Caki2 (cell line): ENCODE measurements around the gene NTM. TPM values are rescaled to one million over a fixed set of nuclear protein-coding genes. Genes with fewer than 3 reads are reported as not detected.

Experiments used
- DNase-seq: peaks from one replicate; pipeline ENCODE4 v3.0.0-alpha.2; 2015; ENCODE audit warnings: low read depth
- in situ Hi-C: cut with HindIII; loops from 2 replicates; pipeline ENCODE4 v1.10.0; 2016; ENCODE audit warnings: low sequenced_read_pairs, low pct_unique_long_range_greater_than_20kb, mixed read lengths
- total RNA-seq: library from RNA; depleted of rRNA; stranded (reverse); fragments of >200 nt; shearing (Covaris generic); gene quantifications from 2 replicates; pipeline ENCODE4 v1.2.3, GENCODE V29; 2014; ENCODE audit warnings: low replicate concordance

The NTM gene
- total RNA-seq, 1 experiment from 2014 or later: not detected

DNA sequence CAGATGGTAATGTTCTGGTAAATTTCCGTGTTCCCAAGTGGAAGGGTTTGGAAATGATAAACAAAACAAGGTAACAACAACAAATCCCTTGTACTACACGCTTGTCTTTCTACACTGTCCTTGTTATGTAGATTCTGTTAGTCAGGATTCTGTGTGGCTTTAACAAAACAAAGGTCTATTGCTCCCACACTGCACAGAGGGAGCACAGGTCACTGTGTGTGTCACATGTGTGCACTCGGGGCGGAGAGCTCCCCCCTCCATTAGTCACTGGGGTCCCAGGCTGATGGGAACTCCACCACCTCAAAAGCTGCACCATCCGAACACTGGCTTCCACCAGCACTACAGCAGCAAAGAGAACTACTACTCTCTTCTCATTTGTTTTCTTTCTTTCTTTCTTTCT, 227.9 kb downstream of the NTM start:
- DNase-seq: no peak
- in situ Hi-C loops: no loop called here

DNA sequence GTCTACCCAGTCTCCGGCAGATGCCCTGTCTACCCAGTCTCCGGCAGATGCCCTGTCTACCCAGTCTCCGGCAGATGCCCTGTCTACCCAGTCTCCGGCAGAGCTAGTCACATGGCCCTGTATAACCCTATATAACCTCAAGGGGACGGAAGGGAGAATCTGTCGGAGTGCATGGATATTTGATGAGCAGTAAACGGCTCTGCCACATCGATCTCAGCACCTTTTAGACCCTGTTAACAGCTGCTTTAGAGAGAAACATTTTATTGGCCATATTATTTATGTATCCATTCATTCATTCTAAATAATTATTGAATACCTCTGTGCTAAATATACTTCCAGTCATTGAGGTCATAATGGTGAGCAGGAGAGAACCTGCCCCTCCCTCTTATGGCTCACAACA, 228.9 kb downstream of the NTM start:
- in situ Hi-C loops: no loop called here
- DNase-seq: no peak

DNA sequence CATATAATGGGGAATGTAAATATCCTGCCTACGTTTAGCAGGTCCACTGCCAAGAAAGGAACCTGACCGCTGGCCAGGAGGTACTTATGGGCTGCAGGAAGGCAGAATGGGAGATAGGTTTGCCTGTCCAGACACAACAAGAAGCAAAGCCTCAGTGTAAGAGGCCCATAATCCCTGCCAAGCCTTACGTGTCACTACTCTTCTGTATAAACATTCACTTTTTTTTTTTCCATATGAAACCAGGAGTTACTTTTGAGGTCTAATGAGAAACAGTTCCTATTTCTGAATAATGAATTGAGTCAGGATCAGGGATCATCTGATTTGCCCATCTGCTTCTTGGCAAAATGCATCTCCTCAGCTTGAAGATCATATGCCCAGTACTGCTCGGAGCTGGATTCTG, 230.2 kb downstream of the NTM start:
- DNase-seq: no peak
- in situ Hi-C loops: no loop called here

DNA sequence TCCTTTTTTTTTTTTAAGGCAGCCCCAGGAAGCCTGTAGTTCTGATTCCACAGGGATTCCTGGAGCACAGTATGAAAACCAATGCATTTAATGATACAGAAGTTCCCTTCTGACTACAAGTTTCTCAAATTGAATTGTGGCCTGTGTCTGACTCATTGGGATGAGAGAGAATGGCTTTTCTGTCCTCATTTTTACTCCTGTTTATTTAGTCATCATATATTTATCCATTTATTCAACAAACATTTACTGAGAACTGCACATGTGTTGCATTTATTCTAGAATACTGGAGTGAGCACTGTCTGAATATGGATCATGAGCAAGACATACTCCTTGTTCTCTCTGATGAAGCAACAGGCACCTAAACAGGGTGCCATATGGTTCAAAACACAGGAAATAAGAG, 231.2 kb downstream of the NTM start:
- in situ Hi-C loops: no loop called here
- no peak for DNase-seq

DNA sequence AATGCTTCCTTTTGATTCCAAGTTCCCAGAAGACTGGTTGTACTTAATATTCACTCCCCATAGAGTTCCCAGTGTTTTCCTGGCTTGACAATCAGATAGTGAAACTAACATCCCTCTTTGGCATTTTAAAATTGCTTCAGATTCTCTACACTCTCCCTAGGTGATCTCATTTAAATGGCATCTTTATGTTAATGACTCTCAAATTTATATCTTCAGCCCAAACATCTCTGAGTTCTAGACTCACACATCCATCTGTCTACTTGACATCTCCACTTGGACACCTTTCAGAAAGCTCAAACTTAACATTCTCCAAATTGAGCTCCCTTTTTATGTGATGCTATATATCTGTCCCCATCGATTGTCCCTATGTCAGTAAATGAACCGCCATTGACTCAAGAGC, 232.0 kb downstream of the NTM start:
- no peak for DNase-seq
- in situ Hi-C loops: no loop called here

DNA sequence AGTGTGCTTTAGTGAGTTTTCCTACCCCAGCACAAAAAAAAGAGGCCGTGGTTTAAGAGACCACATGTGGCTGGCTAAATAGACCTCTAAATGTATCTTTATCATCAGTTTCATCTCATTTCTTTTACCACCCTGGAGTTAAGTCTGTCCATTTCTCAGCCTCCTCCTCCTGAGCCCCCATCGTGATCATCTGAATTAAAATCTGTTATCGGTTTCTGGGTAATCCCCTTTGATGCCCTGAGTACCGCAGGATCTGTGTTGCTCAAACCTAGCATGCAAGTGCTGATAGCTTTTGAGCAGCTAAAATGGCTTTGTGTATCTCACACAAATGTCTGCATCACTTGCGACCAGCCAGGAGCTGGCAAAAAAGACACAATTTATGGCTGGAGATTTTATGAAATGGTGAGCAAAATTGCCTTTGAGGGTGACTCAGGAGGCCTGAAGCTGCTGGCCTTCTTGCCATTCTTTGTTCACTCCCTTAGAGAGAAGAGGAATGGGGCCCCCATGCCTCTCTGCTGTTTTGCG, 236.5 kb downstream of the NTM start:
- in situ Hi-C loops: no loop called here
- DNase-seq: no peak

DNA sequence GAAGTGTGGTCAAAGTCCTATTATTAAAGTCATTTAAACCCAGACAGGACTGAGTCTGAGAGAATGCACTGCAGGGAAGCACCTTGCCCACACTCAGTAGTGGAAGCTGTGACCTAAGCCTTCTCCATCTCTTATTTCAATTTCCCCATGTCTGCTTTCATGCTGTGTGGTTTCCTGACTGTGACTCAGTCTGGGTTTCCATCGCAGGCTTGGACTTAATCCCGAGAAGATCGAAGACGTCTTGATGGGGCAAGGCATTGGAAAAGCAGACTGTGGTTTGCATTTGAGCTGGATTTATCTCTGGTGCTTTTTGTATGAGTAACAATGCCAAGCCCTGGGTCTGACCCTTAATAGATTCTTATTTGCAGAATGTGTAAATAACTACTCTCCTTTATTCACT, 238.9 kb downstream of the NTM start:
- in situ Hi-C loops: no loop called here

DNA sequence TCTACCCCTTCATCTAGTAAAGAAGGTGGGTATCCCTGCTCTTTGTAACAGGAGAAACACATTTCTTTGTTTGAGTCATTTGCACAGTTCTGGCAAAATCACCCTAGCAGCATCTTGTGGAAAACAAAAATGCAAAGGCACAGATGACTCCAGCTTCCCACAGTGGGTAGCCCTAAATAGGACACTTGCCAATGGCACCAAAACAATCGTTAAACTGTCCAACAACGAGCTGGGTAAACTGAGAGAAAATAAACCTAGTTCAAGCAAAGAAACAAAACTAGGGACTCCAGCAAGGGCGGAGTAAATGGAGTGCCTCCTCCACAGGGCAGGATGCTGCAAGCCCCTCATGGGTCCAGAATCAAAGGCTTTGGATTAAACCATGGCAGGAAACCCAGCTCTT, 239.5 kb downstream of the NTM start:
- in situ Hi-C loops: no loop called here
- DNase-seq: no peak

More for the DNA sequence above, 238.9 kb downstream of the NTM start:
- no peak for DNase-seq

DNA sequence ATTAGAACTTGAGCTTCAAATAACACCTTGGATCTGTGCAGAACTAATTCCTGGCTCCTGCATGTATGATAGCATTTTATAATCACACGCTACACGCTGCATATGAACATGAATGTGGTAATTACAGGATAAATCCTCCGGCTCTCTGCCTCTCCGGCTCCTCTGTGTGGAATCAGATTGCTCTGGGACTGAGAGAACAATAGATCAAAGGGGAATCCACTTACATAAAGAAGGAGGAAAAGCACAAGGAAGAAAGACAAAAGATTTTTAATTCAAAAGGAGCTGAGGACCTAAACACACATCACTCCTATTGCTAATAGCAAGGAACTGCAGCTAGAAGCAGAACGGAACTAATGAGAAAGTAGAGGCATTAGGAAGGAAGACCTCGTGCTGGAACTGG, 240.9 kb downstream of the NTM start:
- in situ Hi-C loops: no loop called here
- DNase-seq: no peak

DNA sequence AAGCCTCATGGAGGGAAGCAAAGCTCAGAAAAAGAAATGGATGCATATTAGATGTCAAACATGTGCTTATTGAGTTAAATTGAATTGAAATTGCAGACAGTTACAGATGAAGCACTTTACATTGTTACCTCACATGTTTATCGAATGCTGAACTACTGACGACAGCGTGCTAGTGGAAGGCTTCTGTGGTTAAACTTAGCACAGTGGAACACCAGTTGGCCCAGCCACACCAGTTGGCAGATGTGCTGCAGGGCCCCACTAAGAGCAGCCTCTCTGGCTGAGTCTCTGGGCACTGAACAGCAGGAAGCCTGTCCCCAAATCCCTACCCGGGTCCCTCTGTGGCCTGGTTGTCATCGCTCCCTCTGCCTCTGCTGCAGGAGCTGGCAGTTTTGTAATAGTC, 242.1 kb downstream of the NTM start:
- no peak for DNase-seq
- in situ Hi-C loops: no loop called here

DNA sequence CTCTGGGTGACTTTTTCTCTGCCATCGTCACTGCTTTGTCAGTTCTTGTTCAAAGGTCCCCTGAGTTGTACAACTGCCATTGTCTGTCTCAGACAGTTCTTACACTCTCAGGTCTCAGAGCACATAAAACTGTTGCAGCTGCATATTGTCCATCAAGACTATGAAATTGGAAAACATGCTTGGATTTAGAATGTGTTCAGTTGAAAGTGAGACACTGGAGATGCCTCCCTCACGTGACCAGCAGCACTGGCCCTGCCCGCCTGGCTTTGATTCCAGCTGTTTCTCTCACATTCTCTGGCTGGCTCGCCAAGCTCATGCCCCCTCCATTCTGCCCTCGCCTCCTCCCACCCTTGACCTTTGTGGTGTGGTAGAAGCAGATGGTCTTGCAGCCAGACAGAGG, 244.2 kb downstream of the NTM start:
- in situ Hi-C loops: no loop called here
- no peak for DNase-seq

DNA sequence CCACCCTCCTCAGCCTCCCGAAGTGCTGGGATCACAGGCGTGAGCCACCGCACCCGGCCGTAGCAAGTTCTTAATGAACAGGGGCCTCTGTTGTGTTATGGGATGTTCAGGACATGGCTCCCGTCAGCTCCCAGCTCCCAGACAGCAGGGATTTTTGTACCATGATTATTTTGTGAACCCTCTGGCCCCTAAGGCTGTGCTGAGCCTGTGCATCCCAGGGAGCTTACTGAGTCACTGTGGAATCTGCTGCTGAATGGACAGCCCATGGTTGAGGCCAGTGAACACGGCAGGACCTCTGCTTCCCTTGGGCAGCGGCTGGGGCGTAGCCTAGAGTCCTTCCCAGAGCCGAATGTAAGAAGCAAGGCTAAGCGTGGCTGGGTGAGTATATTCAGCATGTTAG, 245.2 kb downstream of the NTM start:
- in situ Hi-C loops: no loop called here
- DNase-seq: no peak

DNA sequence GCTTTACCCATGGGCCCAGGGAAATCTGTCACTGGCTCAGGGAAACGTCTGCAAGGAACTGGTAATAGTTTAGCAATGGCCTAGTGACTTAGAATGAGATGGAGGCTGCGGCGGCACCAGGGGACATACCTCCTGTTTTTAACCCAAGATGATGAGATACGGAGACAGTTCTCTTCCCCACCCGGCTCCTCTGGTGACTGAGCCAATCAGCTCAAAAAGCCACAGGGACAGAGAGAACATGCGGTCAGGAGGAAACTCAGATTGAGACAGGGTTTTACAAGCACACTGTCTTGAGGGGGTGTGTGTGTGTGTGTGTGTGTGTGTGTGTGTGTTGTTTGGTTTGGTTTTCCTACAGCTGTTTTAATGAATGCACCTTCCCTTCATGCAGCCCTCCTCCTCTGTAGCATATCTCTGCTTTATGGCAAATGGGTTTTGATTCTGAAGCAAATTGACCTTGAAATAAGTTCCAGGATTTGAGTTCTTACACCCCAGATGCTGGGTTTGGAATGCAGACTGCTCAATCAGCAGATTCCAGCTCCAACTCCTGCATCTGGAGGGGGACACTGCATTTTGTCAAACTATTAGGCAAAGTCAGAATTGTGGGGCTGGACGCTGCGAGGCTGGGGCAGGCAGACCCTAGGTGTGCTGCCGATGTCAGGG, 246.2 kb downstream of the NTM start:
- in situ Hi-C loops: no loop called here

DNA sequence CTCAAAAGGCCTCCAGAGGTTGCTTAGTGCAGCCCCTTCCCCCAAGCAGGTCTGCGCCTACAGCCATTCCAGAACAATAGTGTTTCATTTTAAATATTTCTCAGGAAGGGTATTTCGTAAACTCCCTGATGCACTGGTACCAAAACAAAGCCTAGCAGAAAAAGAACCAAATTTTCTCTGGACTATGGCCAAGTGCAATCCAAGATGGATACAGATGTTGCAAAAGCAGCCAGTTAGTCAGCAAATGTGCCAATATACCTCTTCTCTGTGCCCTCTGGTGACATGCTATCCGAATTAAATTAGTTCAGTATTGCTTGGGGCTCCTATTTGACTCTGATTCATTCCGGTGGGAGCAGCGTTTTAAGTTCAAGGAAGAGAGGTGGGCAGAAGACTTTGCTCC, 247.8 kb downstream of the NTM start:
- in situ Hi-C loops: no loop called here
- no peak for DNase-seq

More for the DNA sequence above, 246.2 kb downstream of the NTM start:
- DNase-seq: no peak

DNA sequence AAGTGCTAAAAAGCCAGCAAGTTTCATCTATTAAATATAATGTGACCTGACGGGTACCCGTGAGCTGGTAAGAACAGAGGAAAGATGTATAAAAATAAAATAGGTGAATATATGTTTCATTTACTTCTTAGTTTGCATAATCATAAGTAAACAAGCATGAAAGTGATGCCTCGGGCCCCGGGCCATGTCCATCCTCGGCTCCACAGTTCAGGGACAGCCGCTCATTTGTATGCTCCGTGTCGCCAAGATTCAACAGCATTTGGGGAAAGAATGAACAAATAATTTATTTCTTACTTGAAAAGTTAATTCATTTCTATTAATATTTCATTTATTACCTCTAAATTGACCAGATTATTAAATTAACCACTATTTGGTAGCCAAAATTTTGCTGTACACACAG, 251.8 kb downstream of the NTM start:
- in situ Hi-C loops: no loop called here
- DNase-seq: no peak

DNA sequence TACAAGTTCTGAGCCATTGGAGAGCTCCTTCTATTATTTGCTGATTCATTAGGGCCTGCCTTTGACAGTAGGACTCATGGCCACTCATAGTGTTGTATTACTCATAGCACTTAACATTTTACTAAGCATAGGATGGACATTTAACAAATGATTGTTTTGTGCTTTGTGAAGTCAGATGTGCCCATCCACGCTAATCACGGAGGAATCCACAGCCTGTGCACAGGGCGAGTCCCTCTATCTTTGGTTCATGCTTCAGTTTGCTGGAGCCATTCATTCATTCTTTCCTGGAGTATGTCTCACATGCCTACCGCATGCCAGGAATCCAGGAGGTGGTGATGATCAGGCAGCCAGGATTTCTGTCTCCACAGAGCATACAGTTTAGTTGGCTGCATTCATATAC, 254.1 kb downstream of the NTM start:
- in situ Hi-C loops: no loop called here
- no peak for DNase-seq

DNA sequence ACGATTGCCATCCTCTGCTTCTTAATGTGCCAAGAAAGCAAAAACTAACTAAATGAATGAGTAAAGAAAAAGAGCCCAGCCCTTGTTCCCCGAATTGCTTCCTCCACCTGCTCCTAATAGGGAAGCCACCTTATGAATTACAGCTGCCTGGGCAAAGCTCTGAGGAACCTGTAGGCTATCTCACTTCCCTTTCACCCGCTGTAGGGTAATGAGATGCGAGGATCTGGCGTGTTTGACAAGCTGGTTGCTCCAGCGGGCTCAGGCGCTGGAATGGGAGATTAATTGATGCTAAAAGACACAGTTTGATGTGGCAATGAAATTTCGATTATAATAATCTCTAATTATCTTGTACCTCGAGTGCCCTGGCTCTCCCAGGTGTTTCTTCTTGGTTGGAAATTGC, 256.4 kb downstream of the NTM start:
- in situ Hi-C loops: no loop called here
- DNase-seq: no peak

DNA sequence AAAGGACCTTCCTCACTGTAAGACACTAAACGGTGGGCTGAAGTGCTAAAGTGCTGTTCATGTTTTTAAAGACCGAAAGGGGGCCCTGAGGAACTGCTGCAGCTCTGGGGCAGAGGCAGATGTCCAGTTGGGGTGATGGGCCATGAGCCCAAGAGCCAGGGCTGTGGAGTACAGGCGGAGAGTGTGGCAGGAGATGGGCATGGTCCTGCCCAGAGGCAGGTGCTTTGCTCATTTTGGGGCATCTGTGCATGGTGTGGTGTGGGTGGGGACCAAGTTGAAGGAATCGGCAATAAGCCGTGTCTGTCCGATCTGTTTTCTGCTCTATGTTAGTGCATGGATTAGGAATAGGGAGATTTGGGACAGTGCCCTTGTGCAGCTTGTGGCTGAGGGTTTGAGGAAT, 258.3 kb downstream of the NTM start:
- in situ Hi-C loops: no loop called here

DNA sequence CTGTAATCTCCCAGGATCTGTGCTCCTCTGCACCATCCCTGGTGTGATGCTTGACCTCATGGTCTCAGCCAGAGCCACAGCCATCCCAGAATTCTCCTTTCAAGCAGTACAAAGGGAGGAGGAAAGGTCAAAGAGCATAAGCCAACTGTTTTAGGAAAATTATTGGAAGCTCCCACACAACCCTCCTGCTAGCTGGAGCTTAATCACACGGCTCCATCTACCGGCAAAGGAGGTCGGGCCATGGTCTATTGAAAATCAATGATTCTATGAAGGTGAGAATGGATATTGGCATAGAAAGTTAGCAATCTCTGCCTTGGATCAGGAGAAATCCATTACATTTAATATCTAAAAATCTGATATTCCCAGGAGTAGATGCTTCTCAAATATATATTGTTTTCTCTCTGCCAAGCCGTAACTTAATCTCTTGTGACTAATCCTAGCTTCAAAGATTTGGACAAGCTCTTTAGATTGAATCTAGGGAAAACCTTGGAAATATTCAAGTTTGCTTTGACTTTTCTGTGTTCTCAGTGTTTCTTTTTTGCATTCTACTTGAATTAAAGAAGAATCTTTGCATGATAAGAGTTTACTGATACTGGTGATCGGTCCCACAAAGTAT, 259.6 kb downstream of the NTM start:
- no peak for DNase-seq
- in situ Hi-C loops: no loop called here

More for the DNA sequence above, 258.3 kb downstream of the NTM start:
- no peak for DNase-seq

DNA sequence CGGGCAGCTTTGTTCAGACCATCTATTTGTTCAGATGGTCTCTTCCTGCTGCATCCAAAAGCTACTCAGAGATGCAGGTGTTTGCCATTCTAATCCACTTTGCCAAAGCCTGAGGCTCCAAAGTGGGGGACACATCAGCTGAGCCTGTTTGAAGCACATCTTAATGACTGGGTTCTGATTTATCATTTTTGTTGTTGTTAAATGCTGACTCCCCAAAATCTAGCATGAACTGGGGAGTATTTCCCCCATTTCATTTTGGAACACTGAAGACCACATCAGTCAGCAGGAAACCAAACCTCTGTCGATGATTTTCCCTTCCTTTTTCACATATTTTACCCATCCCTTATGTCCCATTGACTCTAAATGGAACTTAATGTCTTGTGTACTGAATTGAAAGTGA, 262.6 kb downstream of the NTM start:
- DNase-seq: no peak
- in situ Hi-C loops: no loop called here
